HG02610 (cell line): ENCODE data around the gene KHDRBS2.
"Not testable (repeated sequence)": the region's sequence is repeated elsewhere in the genome, so short reads cannot be mapped to it uniquely, and the experiment has no call there.

Experiments
- ATAC-seq: cut with Tn5 transposase; IDR thresholded peaks from one replicate; pipeline ENCODE4 v1.9.1; 2021; ENCODE audit warnings: mild to moderate bottlenecking, moderate library complexity; ENCODE audit not compliant: unreplicated experiment

KHDRBS2 gene

DNA sequence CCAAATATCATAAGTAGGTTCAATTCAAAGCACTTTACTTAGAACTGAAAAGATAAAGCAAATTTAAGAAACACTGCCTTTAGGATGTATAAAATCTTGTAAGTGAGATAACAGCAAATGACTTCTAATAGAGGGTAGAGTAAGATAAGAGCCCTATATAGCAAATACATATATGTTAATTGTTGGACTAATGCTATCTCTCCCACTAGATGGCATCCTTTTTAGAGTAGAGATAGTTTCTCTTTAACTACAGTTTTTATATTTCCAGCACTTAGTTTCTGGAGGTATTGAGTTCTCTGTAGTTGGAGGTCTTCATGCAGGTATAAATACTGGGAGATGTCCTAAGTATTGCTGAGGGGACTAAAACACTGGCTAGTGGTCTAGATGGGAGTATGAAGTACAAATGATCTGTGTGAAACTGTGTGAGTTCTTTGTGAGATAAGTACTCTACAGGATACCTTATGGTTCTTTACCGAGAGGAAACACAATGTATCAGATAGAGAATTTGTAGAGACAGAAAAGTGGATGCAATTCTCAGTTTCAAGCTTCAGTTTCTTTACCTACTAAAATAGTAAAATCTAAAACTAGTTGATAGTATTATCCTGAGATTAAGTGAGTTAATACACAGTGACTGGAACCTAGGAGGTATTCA, 399.3 kb downstream of the KHDRBS2 start:
- ATAC-seq, result peak; percentile 62

DNA sequence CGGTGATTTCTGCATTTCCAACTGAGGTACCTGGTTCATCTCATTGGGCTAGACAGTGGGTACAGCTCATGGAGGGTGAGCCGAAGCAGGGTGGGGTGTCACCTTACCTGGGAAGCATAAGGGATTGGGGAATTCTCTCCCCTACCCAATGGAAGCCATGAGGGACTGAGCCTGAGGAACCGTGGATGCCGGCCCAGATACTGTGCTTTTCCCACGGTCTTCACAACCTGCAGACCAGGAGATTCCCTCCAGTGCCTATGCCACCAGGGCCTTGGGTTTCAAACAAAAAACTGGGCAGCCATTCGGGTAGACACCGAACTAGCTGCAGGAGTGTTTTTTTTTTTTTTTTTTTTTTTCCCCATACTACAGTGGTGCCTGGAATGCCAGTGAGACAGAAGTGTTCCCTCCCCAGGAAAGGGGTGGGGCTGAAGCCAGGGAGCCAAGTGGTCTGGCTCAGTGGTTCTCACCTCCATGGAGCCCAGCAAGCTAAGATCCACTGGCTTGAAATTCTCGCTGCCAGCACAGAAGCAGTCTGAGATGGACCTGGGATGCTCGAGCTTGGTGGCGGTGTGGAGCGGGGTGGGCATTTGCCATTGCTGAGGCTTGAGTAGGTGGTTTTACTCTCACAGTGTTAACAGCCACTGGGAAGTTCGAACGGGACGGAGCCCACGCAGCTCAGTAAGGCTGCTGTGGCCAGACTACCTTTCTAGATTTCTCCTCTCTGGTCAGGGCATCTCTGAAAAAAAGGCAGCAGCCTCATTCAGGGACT, 416.2 kb downstream of the KHDRBS2 start:
- ATAC-seq, result no peak

DNA sequence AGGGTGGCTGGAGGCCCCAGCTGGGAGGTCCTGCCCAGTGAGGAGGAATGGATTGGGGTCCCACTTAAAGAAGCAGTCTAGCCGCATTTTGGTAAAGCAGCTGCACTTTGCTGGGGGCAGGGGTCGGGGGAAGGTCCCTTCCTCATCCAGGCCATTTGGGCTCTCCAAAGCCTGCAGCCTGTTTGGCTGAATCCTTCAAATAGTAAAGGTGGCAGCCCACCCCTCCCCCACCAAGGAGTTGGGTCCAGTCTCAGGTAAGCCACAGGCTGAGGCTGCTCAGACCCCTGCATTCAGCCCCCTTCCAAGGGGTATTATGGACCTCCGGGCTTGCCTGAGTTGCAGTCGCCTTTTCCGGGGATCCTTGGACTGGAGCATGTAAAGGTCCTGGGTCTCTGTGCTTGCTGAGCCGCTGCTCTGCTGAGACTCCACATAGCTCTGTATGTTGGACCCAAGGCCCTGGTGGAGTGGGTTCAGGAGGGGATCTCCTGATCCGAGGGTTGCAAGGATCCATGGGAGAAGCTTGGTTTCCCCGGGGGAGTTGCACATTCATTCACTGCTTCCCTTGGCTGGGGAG, 417.4 kb downstream of the KHDRBS2 start:
- ATAC-seq, result no peak

DNA sequence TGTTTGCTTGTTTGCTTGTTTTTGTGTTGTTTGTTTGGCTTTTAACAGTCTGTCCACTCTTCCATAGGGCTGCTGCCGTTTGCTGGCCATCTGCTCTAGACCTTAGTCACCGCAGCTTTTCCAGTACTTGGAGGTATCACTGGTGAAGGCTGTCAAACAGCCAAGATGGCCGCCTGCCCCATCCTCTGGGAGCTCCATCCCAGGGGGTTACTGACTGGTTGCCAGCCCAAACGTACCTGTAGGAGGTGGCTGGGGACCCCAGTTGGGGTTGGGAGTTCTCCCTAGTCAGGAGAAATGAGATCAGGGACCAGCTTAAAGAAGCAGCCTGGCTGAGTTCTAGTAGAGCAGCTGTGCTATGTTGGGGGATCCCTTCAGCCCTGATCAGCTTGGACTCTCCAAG, 418.4 kb downstream of the KHDRBS2 start:
- ATAC-seq, result no peak

DNA sequence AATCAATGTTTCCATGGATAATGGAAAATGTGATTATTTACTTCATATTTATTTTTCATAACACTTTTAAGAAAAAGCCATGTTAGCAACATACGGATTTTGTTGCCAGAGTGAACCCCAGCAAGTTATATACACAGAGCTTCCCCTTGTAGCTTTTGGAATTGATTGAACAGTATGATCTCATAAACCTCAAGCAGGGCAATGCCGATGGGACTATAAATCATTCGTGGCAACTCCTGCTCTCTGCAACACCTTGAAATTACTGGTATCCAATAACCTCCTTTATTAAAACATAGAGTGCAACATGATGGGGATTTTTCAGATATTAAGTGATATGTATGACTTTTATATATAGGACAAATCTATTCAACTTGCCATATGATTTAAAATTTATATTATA, 428.5 kb downstream of the KHDRBS2 start:
- ATAC-seq, result no peak

DNA sequence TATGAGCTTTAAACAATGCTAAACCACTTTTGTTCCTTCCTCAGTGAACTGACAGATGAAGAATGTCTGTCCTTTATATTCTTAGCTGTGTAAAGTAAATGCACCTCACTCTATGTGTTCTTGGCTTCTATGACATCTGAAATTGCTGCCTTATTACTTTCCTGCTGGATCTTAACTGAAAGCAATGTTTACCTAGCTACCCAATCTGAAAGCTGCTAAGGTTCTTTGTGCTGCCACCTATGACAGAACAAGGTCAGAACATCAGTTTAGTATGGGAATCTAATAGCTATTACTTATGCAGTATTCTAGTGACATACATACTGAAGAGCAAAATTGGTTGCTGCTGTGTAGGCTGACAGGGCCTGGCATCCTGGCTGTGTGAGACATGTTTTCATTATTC, 444.1 kb downstream of the KHDRBS2 start:
- no peak for ATAC-seq

DNA sequence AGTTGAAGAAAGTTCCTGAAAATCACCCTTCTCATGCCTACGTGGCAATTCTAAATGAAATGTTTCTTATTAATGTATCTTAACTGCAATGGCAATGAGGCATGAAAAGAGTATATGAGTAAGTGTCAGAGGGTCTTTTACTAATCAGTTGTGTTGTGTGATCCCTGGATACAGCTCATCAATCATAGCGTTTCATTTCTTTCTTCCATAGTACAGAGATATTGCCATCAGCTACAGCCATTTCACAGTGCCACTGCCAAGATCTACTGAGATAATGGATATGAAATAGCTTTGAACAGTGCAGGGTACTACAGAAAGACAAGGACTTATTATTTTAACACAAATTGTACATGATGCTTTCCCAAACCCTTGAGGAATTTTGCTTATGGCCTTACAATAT, 450.8 kb downstream of the KHDRBS2 start:
- no peak for ATAC-seq

DNA sequence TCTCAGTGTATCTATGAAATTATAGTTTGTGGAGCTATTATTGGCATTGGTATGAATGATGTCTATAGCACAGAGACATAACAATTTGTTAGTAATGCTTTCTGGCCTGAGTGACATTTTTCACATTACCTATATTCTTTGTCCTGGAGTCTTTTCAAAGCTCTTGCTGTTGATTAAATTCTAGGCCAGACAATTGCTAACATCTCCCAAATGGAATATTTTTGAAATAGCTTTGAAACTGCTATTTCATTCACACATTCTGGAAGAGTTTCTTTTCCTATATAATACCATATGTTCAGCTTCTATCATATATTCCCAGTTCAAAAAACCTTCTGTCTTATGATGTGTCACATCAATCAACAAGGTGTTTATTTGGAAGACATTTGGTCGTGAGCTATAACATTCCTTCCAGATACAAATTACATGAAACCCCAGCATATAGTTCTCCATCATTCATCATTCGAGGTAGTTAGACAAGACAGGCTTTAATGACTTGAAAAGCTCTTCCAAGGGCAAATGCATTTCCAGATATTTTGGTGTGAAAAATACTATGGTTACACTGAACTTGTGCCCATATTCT, 452.8 kb downstream of the KHDRBS2 start:
- no peak for ATAC-seq

DNA sequence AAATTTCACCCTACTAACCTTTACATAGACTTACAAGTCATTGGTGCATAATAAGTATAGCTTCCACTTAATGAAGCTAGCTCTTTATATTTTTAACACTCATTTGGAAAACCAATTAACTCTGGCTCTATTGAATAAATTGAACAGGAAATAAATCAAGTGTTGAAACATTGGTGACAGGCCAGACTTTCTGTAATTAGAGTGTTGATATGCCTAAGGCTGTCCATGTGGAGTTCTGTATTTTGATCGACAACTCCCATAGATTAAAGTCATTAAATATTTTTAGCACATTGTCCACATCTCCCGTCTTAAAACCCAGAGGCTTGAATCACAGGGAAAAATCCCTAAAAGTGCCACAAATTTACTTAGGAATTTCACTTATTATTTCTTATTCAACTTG, 468.3 kb downstream of the KHDRBS2 start:
- ATAC-seq, result no peak

DNA sequence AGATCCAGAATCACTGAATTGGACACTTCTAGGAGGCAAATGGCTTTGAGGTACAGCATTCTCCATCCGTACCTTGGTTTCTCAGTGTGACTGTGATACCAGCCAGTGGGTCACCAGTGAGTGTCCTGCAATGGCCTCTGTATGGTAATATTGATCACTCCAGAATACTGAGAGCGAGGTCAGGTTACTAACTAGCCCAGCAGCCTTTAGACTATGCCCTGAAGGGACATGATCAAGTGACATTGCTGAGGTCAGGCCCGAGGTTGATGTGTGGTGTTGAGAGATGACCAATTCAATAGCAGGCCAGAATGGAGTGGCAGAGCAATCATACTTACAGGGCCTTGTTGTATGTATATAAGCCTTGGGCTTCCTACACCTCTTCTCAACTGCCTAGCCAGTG, 476.0 kb downstream of the KHDRBS2 start:
- no peak for ATAC-seq

DNA sequence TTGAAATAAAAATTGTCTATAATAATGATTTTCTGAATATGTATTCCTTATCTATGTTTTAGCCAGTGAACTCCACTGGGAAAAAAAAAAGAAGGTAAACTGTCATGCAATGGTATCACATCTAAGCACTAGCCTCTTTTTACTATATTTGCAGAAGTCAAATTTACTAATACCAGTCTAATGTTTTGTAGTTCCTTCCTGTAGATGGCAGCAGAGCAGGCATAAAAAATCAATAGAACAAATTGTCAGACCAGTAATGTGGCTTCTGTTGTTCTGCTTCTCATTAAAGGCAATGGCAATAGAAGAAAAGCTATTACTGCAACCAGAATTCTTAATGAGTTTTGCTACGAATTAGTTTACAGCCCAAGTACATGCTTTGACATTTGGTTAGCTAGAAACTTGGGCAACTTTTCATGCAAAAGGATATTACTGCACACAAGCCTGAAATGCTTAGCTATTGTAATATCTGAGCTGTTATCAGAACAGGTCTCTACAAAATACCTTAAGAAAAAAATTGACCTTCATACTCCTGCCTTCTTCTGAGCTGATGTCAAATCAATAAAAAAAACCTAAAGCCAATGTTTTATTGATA, 476.9 kb downstream of the KHDRBS2 start:
- no peak for ATAC-seq

DNA sequence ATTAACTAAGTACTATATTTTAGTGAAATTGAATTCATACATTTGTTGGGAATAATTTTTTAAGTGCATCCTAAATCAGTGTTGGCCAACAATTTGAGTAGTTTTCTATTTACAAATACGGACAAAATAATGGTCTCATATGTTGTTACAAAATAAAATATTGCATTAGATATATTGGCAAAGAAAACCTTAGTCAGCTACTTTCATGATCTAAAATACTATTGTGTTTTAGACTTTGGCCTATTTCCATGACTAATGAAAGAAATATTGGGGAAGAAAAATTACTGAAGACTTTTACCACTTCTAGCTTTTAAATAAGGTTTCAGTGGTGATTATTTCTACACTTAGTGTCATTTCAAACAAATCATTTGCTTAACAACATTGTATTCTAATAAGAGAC, 498.0 kb downstream of the KHDRBS2 start:
- ATAC-seq, result no peak

DNA sequence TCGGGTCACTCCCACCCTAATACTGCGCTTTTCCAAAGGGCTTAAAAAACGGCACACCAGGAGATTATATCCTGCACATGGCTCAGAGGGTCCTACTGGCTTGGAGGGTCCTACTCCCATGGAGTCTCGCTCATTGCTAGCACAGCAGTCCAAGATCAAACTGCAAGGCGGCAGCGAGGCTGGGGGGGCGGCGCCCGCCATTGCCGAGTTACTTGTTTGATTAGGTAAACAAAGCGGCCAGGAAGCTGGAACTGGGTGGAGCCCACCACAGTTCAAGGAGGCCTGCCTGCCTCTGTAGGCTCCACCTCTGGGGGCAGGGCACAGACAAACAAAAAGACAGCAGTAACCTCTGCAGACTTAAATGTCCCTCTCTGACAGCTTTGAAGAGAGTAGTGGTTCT, 516.6 kb downstream of the KHDRBS2 start:
- ATAC-seq, result not testable (repeated sequence)

DNA sequence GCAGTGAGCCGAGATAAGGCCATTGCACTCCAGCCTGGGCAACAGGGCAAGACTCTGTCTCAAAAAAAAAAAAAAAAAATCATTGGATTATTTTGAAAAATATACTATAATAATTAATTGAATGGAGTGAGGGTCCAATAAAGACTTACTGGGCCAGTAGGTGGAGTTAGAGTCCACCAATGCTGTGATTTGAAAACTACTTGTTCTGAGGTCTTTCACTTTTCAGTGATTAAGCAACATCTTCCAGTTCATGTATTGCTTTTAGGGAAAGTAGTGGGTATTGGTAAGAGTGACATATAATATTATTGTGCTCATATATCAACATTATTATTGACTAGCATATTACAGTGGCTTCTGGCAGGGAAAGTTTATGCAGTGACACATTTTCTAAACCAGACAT, 530.3 kb downstream of the KHDRBS2 start:
- no peak for ATAC-seq

DNA sequence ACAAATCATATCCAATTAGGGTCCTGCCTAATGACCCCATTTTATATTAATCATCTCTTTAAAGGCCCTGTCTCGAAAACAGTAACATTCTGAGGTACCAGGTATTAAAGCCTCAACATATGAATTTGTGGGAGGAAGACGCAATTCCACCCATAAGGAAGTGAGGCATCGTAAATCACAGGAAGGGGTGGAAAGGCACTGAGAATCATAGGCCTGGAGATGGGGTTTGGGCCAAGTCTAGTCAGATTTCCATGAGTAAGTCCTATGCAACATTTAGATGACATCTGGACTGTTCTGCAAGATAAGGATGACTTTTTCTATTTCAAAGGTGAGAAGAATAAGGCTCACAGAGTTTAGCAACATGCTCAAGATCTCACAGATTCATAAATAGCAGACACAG, 534.0 kb downstream of the KHDRBS2 start:
- ATAC-seq, result no peak

DNA sequence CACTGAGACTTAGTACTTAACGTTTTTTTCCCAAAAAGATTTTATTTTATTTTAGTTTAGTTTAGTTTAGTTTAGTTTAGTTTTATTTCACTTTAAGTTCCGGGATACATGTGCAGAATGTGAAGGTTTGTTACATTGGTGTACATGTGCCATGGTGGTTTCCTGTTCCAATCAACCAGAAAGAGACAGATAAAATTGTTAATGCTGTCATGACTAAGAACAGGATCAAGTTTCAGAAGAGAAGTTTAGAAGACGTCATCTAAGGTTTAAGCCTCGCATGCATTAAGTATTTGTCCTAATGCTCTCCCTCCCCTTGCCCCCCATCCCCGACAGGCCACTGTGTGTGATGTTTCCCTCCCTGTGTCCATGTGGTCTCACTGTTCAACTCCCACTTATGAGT, 540.0 kb downstream of the KHDRBS2 start:
- no peak for ATAC-seq

DNA sequence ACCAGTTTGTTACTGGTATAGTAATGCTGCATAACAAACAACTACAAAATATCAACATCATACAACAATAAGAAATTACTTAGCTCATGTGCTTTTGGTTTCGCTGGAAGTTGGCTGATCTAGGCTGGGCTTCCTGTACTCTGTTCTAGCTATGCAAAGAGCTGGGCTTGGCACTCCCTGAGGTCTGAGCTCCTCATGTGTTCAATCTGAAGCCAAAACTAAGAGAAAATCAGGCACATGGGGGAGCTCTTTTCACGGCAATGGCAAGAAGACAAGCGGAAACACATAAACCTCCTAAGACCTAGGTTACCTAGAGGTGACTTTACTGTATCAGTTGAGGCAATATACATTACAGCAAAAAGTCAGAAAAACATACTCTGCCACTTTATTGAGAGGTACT, 574.2 kb downstream of the KHDRBS2 start:
- ATAC-seq, result no peak

DNA sequence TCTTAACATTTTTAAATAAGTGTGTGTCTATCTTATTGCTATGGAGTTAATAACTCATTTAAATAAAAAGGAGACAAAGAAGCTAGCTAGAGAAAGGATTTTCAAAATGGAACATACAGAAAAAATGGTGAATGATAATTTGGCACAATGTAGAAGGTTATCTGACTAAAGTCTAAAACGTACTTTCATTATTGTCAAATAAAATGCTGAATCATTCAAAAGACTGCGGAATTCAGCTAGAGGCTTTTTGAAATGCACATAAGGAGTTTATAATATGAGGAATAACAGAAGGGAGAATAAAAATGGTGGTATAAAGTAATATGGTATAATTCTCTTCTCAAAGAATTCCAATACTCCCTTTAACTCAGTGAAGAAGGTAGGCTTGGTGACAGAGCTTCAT, 597.9 kb downstream of the KHDRBS2 start:
- ATAC-seq, result no peak

DNA sequence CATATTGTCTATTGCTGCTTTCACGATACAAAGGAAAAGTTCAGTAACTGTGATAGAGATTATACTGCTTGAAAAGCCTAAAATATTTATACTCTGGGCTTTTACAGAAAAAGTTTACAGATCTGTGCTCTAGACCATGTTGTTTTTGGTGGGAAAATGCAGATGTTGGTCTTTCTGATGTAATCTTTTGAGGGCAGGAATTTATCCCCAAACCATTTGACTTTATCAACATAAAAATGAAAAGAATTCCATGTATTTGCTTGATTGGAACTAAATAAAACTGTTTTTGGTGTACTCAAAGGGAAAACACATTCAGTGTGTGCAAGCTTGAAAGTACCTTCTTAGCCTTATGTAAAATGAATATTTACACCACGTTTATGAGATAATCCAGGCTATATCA, 603.5 kb downstream of the KHDRBS2 start:
- no peak for ATAC-seq

DNA sequence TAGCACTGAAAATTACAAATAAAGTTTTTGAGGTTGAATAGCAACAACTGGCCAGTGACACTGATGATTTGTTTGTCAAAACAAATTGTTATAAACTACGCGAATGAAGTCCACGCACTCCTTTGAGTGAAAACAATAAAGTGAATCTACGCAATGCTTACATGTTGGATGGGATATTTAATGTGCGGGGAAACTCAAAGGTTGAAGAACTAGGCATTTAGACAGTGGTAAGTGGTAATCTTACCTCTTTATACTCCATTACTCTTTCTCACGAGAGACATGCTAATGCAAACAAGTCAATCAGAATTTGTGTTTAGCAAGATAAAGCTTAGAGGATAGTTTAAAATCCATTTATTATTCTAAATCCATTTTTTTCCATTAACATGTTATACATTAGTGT, 606.4 kb downstream of the KHDRBS2 start:
- no peak for ATAC-seq

DNA sequence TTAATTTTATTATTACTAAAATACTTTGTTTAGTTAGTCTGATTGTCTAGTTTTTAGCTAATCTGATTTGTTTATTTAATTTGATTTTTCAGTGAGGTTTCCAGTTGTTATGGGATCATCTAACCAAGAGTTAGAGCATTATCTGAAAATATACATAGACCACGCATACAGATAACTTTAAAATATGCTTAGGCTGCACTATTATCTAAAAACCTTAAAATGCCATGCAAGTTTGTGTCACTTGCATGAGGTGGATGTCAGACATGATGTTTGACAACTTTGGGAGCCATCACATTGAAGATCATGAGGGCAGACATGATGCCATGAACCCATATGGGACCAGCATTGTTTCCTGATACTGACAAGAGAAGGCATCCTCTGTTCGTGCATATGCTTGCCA, 610.3 kb downstream of the KHDRBS2 start:
- ATAC-seq, result no peak

DNA sequence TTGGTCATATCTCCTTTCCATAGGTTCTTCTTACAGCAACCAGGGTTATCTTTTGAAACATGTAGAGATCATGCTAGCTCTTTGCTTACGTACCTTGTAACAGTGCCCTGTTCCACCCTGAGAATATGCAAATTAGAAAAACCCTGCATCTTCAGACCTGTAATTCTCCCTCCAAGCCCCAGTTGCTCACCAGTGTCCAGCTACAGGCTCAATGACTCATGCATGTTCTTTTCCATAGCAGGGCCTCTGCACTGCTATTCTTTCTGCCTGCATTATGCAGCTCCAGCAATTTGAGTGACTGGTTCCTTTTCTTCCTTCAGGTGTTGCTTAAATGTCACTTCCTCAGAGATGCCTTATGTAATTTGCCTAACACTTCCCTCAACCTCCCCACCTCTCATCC, 636.2 kb downstream of the KHDRBS2 start:
- ATAC-seq, result no peak
